Measurements from ENCODE around the gene SGCA.

GRCh38 chr17:50192618-50193291 lies 26.9 kb downstream of the SGCA start:
- TF ChIP-seq, protein P1, sequence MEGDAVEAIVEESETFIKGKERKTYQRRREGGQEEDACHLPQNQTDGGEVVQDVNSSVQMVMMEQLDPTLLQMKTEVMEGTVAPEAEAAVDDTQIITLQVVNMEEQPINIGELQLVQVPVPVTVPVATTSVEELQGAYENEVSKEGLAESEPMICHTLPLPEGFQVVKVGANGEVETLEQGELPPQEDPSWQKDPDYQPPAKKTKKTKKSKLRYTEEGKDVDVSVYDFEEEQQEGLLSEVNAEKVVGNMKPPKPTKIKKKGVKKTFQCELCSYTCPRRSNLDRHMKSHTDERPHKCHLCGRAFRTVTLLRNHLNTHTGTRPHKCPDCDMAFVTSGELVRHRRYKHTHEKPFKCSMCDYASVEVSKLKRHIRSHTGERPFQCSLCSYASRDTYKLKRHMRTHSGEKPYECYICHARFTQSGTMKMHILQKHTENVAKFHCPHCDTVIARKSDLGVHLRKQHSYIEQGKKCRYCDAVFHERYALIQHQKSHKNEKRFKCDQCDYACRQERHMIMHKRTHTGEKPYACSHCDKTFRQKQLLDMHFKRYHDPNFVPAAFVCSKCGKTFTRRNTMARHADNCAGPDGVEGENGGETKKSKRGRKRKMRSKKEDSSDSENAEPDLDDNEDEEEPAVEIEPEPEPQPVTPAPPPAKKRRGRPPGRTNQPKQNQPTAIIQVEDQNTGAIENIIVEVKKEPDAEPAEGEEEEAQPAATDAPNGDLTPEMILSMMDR (IDR thresholded peaks at IDR 0.05) = no peak
- TF ChIP-seq ZFX (IDR thresholded peaks at IDR 0.05; ENCODE audit: borderline replicate concordance) = no peak
